WI38 (cell line): ENCODE measurements around the gene OBSCN.

Source experiments
- H3K4me3 ChIP-seq: 2 replicates; pipeline ENCODE4 v1.5.1; 2011; ENCODE audit warnings: low read depth, mild to moderate bottlenecking, control low read depth, low read length
- TF ChIP-seq, protein P1 (sequence below): IDR thresholded peaks from 2 replicates; pipeline ENCODE4 v1.5.1; 2012; ENCODE audit warnings: low read depth, mild to moderate bottlenecking, control low read depth, low read length

OBSCN gene

DNA sequence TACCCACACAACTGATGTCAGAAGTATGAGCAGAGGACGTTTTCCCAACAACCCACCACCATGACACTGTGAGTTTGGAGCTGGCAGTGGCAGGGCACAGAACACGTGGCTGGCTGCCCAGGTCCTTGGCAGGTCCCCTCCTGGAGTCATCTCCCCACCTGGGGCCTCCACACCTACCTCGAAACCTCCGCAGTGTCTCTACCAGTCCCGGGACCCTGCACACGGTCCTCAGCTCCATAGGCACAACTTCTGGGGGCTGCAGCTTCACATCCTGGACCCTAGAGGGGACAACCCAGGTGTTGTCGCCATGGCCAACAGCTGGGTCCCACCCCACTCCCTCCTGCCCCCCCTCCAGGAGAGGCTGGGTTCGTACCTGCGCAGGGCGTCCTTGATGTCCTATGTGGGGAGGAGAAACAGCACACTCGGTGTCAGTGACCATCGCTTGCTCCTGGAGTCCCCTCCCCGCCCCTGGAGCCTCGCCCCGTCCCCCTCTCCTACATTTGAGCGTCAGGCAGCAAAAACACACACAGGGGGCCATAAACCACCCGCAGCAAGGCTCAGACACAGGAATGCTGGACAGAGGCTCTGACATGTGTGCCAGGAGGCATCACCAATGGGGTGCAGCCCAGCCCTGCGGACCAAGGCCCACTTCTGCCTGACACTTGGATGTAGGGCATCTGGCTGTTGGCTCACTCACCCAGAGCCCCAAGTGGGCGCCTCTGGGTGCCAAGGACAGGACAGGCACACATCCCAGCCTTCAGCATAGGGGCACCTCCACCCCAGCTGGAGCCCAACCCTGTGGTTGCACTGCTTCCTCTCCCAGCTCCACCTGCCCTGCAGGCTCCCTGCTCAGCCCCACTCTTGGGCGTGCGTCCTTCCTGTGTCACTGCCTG, 189.2 kb downstream of the OBSCN start:
- TF ChIP-seq, protein P1, sequence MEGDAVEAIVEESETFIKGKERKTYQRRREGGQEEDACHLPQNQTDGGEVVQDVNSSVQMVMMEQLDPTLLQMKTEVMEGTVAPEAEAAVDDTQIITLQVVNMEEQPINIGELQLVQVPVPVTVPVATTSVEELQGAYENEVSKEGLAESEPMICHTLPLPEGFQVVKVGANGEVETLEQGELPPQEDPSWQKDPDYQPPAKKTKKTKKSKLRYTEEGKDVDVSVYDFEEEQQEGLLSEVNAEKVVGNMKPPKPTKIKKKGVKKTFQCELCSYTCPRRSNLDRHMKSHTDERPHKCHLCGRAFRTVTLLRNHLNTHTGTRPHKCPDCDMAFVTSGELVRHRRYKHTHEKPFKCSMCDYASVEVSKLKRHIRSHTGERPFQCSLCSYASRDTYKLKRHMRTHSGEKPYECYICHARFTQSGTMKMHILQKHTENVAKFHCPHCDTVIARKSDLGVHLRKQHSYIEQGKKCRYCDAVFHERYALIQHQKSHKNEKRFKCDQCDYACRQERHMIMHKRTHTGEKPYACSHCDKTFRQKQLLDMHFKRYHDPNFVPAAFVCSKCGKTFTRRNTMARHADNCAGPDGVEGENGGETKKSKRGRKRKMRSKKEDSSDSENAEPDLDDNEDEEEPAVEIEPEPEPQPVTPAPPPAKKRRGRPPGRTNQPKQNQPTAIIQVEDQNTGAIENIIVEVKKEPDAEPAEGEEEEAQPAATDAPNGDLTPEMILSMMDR = no peak

DNA sequence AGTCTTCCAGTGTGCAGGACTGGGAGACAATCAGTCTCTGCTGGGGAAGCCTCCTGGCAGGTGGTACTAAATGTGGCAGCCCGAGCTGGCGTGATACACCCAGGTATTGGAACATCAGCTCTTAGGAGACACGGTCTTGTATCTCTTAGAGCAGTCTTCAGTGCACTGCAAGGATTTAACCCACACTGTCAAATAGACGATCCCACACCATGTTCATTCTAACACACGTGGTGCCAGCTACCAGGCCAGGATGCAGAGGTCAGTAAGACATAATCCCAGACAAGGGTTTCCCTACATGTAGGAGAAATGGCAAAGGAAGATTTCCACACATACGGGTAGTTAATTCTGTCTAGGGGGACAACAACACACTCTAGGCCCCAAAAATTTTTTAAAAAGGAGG, 190.1 kb downstream of the OBSCN start:
- H3K4me3 ChIP-seq = no peak overlapping the region
- TF ChIP-seq, protein P1 = no peak

More for the DNA sequence above, 189.2 kb downstream of the OBSCN start:
- no peak overlapping the region for H3K4me3 ChIP-seq

DNA sequence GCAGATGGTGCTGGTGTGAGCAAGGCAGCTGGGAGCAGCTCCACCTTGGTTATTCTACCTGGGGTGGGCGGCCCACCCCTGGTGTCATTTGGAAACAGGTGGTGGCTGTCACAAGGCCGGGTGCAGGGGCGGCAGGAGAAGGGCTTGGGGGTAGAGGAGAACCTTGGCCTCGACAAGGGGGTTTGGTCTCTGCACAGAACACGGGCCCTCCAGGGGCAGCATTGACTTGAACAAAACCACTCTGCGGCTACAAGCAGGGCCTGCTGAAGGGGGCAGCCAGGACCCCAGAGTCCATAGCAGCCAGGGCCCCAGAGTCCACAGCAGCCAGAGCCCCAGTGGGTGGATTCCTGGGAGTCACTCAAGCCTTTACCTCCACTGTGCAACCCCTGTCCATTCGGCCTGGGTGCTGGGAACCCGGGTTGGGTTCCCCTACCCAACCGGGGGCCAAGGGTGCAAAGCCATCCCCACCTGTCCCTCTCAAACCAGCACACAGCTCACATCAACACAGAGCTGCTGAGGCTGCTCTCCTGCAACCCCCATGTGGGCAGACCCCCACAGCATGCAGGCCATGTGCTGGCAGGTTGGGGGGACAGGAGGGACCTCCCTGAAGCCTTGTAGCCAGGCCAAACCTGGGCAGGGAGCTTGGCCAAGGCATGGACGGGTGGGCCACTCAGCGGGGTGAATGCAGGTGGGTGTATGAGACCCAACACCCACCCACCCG, 191.1 kb downstream of the OBSCN start:
- TF ChIP-seq, protein P1 = no peak
- no peak overlapping the region for H3K4me3 ChIP-seq

DNA sequence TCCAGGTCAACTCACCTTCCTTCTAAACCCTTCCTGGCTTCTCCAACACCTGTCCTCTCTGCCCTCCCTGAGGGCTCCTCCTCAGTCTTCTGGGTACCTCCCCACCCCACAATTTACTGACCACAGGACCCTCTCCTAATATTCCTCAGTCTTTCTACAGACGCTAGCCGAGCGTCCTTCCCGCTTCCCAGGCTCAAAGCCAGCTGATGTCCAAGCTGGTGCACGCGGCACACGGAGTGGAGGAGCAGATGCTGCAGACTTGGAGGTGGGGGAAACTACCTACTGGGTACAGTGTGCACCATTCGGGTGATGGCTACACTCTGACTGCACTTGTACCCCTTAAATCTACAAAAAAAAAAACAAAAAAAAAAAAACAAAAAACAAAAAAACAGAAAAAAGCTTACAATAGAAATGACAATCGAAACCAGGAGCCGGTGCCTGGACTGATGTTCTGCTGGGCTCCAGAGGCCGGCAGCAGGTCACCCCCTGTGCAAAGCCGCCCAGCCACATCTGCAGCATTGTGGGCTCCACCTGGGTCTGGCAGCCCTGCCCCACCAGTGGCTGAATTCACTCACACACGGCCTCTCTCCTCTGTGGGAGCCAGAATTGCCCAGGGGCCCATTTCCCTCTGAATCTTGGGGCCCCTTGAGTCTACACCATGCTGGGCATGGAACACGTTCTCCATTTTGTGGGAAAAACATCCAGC, 191.8 kb downstream of the OBSCN start:
- no peak overlapping the region for H3K4me3 ChIP-seq
- TF ChIP-seq, protein P1 = no peak

DNA sequence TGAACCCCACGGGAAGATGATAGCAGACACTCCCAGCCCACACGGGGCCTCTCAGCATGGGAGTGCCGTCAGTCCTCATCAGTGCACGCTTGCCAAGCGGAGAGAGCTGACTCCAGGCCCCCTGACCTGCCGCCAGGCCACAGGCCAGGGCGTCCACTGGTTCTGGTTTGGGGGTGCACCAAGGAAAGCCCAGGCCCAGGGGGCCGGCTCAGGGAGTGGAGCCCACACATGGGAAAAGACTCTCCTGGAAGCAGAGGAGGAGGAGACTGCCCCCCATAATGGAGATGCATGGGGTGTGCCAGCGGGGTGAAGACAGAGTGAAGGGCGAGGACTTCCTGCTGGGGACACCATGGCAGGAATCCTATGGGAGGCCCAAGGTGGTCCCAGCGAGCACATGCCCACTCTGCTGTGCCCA, 192.4 kb downstream of the OBSCN start:
- TF ChIP-seq, protein P1 = no peak
- H3K4me3 ChIP-seq = no peak overlapping the region

DNA sequence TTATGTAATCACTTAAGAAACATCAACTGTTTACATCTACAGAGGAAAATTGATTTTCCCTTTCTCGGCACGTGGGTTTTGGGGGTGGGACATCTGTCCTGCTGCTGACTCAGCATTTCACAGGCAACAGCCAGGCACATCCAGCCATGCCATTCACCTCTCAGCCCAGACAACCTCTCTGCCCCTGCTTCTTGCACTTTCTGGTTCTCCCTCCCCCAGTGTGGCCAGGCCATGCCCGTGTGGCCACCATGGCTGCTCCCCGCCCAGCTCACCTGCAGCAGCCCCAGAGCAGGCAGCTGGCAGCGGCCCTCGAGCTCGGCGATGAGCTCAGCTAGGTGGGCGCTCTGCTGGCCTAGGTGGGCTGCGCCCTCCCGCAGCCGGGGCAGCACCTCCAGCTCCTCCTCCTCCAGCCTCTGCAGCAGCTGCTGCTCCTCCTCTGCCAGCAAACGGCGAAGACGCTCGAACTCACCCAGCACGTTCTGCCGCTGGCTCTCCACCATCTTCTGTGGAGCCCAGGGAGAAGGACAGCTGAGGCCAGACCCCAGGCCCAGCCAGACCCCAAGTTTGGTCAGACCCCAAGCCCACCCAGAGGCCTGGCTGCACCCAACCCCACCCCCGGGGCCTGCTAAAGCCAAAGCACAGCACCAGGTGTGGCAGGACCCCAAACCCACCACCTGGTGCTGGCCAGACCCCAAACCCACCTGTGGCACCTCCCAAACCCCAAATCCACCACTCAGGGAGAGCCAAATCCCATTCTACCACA, 193.0 kb downstream of the OBSCN start:
- TF ChIP-seq, protein P1 = no peak
- H3K4me3 ChIP-seq = no peak overlapping the region
